SK-N-SH (cell line): ENCODE results near the gene SCN9A. TPM values are rescaled to one million over a fixed set of nuclear protein-coding genes. Genes with fewer than 3 reads are reported as not detected.

ENCODE experiments used
- CTCF ChIA-PET: fragments of 300-600, 350-600 bp; formaldehyde crosslinking; extraction: SDS; loops from one replicate; lab custom pipeline; 2021; lab: Yijun Ruan, JAX
- POLR2A ChIA-PET: fragments of 350-600 bp; sonication (Branson Sonifier 250); formaldehyde crosslinking; extraction: SDS; loops from one replicate; lab custom pipeline; 2020; ENCODE audit warnings: antibody characterized with exemption, inconsistent platforms; lab: Yijun Ruan, JAX
- DNase-seq: peaks from one replicate; pipeline ENCODE4 v3.0.0; 2012
- H2AFZ ChIP-seq: fragments of 200-600 bp; sonication (generic); 2 replicates; pipeline ENCODE4 v1.8.1; 2016; ENCODE audit warnings: antibody characterized with exemption, mild to moderate bottlenecking, low read depth
- H3F3A ChIP-seq: fragments of 200-600 bp; sonication (generic); replicated peaks from 2 replicates; pipeline ENCODE3; 2016; ENCODE audit warnings: antibody characterized with exemption, mild to moderate bottlenecking; ENCODE audit not compliant: insufficient read depth
- H3K27ac ChIP-seq, 2 experiments: fragments of 200-500 bp in 1 of 2; fragments of 200-600 bp in 1 of 2; sonication (Bioruptor generic) in 1 of 2; sonication (generic), shearing (Covaris generic) in 1 of 2; 2 replicates each; pipeline versions ENCODE4 v1.5.1 to v1.6.1; 2014 to 2016; ENCODE audit warnings: low read depth in 2 of 2, inconsistent platforms in 1 of 2, low read length in 1 of 2, mild to moderate bottlenecking in 1 of 2, mixed read lengths in 1 of 2
- H3K27me3 ChIP-seq: fragments of 200-600 bp; sonication (generic), shearing (Covaris generic); 2 replicates; pipeline ENCODE4 v1.6.1; 2016; ENCODE audit warnings: mixed run types; ENCODE audit not compliant: insufficient read depth
- H3K36me3 ChIP-seq, 2 experiments: fragments of 200-500 bp in 1 of 2; fragments of 200-600 bp in 1 of 2; sonication (Bioruptor generic) in 1 of 2; sonication (generic) in 1 of 2; replicated peaks in 1 of 2; 2 replicates each; pipeline versions ENCODE3 to v1.5.1; 2014 to 2016; ENCODE audit warnings: low read length in 1 of 2, mild to moderate bottlenecking in 1 of 2; ENCODE audit not compliant: insufficient read depth in 2 of 2, control insufficient read depth in 1 of 2
- H3K4me1 ChIP-seq, 2 experiments: fragments of 200-500 bp in 1 of 2; fragments of 200-600 bp in 1 of 2; sonication (Bioruptor generic) in 1 of 2; sonication (generic), shearing (Covaris generic) in 1 of 2; 2 replicates each; pipeline versions ENCODE4 v1.5.1 to v1.6.1; 2014 to 2016; ENCODE audit warnings: low read depth in 1 of 2, low read length in 1 of 2, mixed run types in 1 of 2; ENCODE audit not compliant: insufficient read depth in 2 of 2, control insufficient read depth in 1 of 2
- H3K4me2 ChIP-seq: fragments of 200-600 bp; sonication (generic), shearing (Covaris generic); 2 replicates; pipeline ENCODE4 v1.6.1; 2017; ENCODE audit warnings: mixed run types
- H3K4me3 ChIP-seq, 2 experiments: fragments of 200-500 bp in 1 of 2; fragments of 200-600 bp in 1 of 2; sonication (Bioruptor generic) in 1 of 2; sonication (generic), shearing (Covaris generic) in 1 of 2; 2 replicates each; pipeline versions ENCODE4 v1.5.1 to v1.8.1; 2014 to 2016; ENCODE audit warnings: low read depth in 2 of 2, inconsistent platforms in 1 of 2, low read length in 1 of 2, mild to moderate bottlenecking in 1 of 2, mixed read lengths in 1 of 2, moderate library complexity in 1 of 2
- H3K79me2 ChIP-seq: fragments of 200-600 bp; sonication (generic); 2 replicates; pipeline ENCODE4 v1.8.1; 2017; ENCODE audit warnings: mild to moderate bottlenecking; ENCODE audit not compliant: insufficient read depth
- H3K9ac ChIP-seq: fragments of 200-600 bp; sonication (generic); 2 replicates; pipeline ENCODE4 v1.6.1; 2017; ENCODE audit warnings: mixed run types
- H3K9me2 ChIP-seq: fragments of 200-600 bp; sonication (generic); 2 replicates; pipeline ENCODE4 v1.6.1; 2017; ENCODE audit warnings: mixed run types
- H3K9me3 ChIP-seq: fragments of 200-600 bp; sonication (generic); 2 replicates; pipeline ENCODE4 v1.6.1; 2017; ENCODE audit warnings: mixed run types, mild to moderate bottlenecking, moderate library complexity
- H4K20me1 ChIP-seq: fragments of 200-600 bp; sonication (generic); 2 replicates; pipeline ENCODE4 v1.6.1; 2017; ENCODE audit warnings: mild to moderate bottlenecking, mixed run types; ENCODE audit not compliant: insufficient read depth
- EP300 ChIP-seq, 2 experiments: IDR thresholded peaks; 2 replicates each; pipeline versions ENCODE4 v1.4.0 to v1.6.1; 2012; ENCODE audit warnings: borderline replicate concordance in 1 of 2, low read depth in 1 of 2, low read length in 1 of 2
- EZH2phosphoT487 ChIP-seq: fragments of 200-600 bp; sonication (generic); IDR thresholded peaks from 2 replicates; pipeline ENCODE4 v1.6.1; 2017; ENCODE audit warnings: low read depth, mixed run types, mild to moderate bottlenecking, antibody characterized with exemption, moderate library complexity, borderline replicate concordance
- FOSL2 ChIP-seq: IDR thresholded peaks from 2 replicates; pipeline ENCODE4 v1.4.0; 2012; ENCODE audit warnings: low read depth, mild to moderate bottlenecking, moderate library complexity, borderline replicate concordance
- FOXJ3 ChIP-seq: sonication (generic); formaldehyde crosslinking; IDR thresholded peaks from 2 replicates; pipeline ENCODE4 v1.5.1; 2020; ENCODE audit warnings: mild to moderate bottlenecking, missing genetic modification reagents
- FOXM1 ChIP-seq: IDR thresholded peaks from 2 replicates; pipeline ENCODE4 v1.4.0; 2012; ENCODE audit warnings: low read depth, mild to moderate bottlenecking
- JUND ChIP-seq: IDR thresholded peaks from 2 replicates; pipeline ENCODE4 v1.4.0; 2012
- MAX ChIP-seq: IDR thresholded peaks from 2 replicates; pipeline ENCODE4 v1.4.0; 2012; ENCODE audit warnings: low read depth
- MEF2A ChIP-seq: IDR thresholded peaks from 2 replicates; pipeline ENCODE4 v1.4.0; 2012; ENCODE audit warnings: low read depth, borderline replicate concordance
- NFIC ChIP-seq: IDR thresholded peaks from 2 replicates; pipeline ENCODE4 v1.4.0; 2012; ENCODE audit warnings: borderline replicate concordance
- NRF1 ChIP-seq: IDR thresholded peaks from 2 replicates; pipeline ENCODE4 v1.6.1; 2012; ENCODE audit warnings: low read depth, mild to moderate bottlenecking, low read length
- POLR2AphosphoS5 ChIP-seq: IDR thresholded peaks from 2 replicates; pipeline ENCODE4 v1.6.1; 2012; ENCODE audit warnings: low read depth, low read length
- RAD21 ChIP-seq: IDR thresholded peaks from 2 replicates; pipeline ENCODE4 v1.6.1; 2012; ENCODE audit warnings: mild to moderate bottlenecking, low read length
- RCOR1 ChIP-seq: fragments of 150-350 bp; IDR thresholded peaks from 2 replicates; pipeline ENCODE4 v1.6.1; 2017; ENCODE audit warnings: antibody characterized with exemption, low read length
- REST ChIP-seq: IDR thresholded peaks from 2 replicates; pipeline ENCODE4 v1.6.1; 2012; ENCODE audit warnings: mild to moderate bottlenecking, low read depth, low read length, moderate library complexity
- TCF12 ChIP-seq: IDR thresholded peaks from 2 replicates; pipeline ENCODE4 v1.4.0; 2012
- TEAD4 ChIP-seq: IDR thresholded peaks from 2 replicates; pipeline ENCODE4 v1.4.0; 2012; ENCODE audit warnings: mild to moderate bottlenecking, borderline replicate concordance; ENCODE audit not compliant: insufficient read depth
- USF1 ChIP-seq: IDR thresholded peaks from 2 replicates; pipeline ENCODE4 v1.4.0; 2012; ENCODE audit warnings: low read depth, borderline replicate concordance
- YY1 ChIP-seq: IDR thresholded peaks from 2 replicates; pipeline ENCODE4 v1.4.0; 2012; ENCODE audit warnings: low read depth, mild to moderate bottlenecking
- WGBS: methylation state at CpG from one replicate; pipeline ENCODE4 v1.1.6; 2017; ENCODE audit warnings: low lambda C conversion rate; 5-methylcytosine and 5-hydroxymethylcytosine counted together
- polyA plus RNA-seq, 3 experiments: library from polyadenylated mRNA; depleted of rRNA; stranded (reverse); fragments of >200 nt; gene quantifications; 2 replicates each; pipeline ENCODE4 v1.2.3, GENCODE V29; 2012
- TF ChIP-seq, protein P1 (sequence below): fragments of 150-350 bp; IDR thresholded peaks from 2 replicates; pipeline ENCODE4 v1.6.1; 2017; ENCODE audit warnings: antibody characterized with exemption, low read length, low read depth, borderline replicate concordance
- TF ChIP-seq, protein P2 (sequence below): fragments of 200-600 bp; sonication (generic); IDR thresholded peaks from 2 replicates; pipeline ENCODE4 v1.6.1; 2017; ENCODE audit warnings: antibody characterized with exemption, mild to moderate bottlenecking, moderate library complexity
- TF ChIP-seq, protein P3 (sequence below): fragments of 150-350 bp; IDR thresholded peaks from 2 replicates; pipeline ENCODE4 v1.6.1; 2016; ENCODE audit warnings: mild to moderate bottlenecking, low read depth, low read length

SCN9A gene
- polyA plus RNA-seq, 1 of the 3 experiments (the other 2 are of a cell fraction), result 5.9 TPM

DNA sequence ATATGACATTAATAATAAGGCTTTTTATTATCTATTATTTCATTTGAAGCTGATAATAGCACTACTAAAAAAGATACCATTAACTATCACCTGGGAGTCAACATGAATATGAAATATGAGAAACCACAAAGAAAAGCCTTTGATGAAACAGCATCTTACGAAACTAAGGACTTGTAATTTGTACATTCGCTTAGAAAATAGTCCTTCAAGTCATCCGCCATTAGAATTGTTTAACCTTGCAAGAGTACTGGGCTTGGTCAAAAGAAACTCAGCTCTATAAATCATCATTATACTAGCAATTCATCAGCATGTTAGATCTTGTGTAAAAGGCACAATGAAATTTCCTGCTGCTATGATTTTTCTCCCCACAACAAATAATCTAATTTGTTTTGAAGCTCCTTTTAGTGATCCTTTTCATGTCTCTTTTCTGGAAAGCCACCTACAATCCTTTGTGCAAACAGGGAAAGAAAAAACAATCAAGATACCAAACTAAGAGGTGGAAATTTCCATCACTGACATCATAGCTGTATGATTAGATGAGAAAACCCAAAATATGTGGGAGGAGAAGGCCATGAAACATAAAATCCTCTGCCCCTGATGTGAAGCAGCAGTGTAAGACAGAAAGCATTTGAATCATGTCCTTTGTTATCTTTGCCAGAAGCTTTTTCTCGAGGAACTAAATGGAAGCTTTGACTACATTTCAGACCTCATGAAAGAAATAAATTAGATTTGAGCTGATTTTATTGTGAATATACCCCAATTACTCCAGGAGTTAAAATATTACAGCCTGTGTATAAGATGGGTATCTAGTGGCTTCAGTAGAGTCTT, 31.2 kb downstream of the SCN9A start (continued):
- TF ChIP-seq JUND, result 0 out of 2 replicates have a peak, but pooled peaks have one; percentile 5
- TF ChIP-seq EZH2phosphoT487, result no peak
- TF ChIP-seq, protein P1, sequence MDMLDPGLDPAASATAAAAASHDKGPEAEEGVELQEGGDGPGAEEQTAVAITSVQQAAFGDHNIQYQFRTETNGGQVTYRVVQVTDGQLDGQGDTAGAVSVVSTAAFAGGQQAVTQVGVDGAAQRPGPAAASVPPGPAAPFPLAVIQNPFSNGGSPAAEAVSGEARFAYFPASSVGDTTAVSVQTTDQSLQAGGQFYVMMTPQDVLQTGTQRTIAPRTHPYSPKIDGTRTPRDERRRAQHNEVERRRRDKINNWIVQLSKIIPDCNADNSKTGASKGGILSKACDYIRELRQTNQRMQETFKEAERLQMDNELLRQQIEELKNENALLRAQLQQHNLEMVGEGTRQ, result no peak
- no peak for TF ChIP-seq FOXM1
- TF ChIP-seq NRF1, result no peak
- TF ChIP-seq, protein P2, sequence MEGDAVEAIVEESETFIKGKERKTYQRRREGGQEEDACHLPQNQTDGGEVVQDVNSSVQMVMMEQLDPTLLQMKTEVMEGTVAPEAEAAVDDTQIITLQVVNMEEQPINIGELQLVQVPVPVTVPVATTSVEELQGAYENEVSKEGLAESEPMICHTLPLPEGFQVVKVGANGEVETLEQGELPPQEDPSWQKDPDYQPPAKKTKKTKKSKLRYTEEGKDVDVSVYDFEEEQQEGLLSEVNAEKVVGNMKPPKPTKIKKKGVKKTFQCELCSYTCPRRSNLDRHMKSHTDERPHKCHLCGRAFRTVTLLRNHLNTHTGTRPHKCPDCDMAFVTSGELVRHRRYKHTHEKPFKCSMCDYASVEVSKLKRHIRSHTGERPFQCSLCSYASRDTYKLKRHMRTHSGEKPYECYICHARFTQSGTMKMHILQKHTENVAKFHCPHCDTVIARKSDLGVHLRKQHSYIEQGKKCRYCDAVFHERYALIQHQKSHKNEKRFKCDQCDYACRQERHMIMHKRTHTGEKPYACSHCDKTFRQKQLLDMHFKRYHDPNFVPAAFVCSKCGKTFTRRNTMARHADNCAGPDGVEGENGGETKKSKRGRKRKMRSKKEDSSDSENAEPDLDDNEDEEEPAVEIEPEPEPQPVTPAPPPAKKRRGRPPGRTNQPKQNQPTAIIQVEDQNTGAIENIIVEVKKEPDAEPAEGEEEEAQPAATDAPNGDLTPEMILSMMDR, result no peak
- TF ChIP-seq MEF2A, result no peak
- TF ChIP-seq RCOR1, result peak; percentile 34; the same call in 1 of the 2 replicates
- TF ChIP-seq USF1, result no peak
- no peak for TF ChIP-seq MAX

DNA sequence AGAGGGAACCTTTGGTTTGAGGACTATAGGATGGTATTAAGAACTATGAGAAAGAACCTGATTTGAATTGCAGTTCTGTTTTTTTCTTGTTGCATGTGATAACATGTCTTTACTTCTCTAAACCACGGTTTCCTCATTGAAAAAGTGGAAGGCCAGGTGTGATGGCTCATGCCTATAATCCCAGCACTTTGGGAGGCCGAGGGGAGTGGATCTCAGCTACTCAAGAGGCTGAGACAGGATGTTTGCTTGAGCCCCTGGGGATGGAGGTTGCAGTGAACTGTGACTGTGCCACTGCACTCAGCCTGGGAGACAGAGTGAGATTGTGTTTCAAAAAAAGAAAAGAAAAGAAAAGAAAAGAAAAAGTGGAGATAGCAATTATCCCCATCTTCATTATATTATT, 32.3 kb downstream of the SCN9A start:
- Histone ChIP-seq H3F3A (peaks cover 13% of the 10 kb centered on the region), H3K79me2 (no peaks in the 10 kb centered on the region)
- 48% methylated on average over 2 of the region's 2 CpGs for WGBS
- no peak for TF ChIP-seq YY1
- no peak for TF ChIP-seq EP300 (IDR thresholded peaks at IDR 0.05; ENCODE audit: borderline replicate concordance in 1 of 2, low read depth in 1 of 2, low read length in 1 of 2)
- TF ChIP-seq, protein P3, sequence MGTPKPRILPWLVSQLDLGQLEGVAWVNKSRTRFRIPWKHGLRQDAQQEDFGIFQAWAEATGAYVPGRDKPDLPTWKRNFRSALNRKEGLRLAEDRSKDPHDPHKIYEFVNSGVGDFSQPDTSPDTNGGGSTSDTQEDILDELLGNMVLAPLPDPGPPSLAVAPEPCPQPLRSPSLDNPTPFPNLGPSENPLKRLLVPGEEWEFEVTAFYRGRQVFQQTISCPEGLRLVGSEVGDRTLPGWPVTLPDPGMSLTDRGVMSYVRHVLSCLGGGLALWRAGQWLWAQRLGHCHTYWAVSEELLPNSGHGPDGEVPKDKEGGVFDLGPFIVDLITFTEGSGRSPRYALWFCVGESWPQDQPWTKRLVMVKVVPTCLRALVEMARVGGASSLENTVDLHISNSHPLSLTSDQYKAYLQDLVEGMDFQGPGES, result no peak
- TF ChIP-seq FOSL2, result no peak
- no peak for TF ChIP-seq POLR2AphosphoS5
- TF ChIP-seq TEAD4, result no peak
- no peak for TF ChIP-seq NFIC
- no peak for TF ChIP-seq NRF1
- no peak for TF ChIP-seq RAD21
- TF ChIP-seq FOXJ3 (CRISPR knock-in tag), result no peak
- TF ChIP-seq REST, result no peak
- no peak for TF ChIP-seq TCF12
- no peak for TF ChIP-seq JUND
- no peak for TF ChIP-seq USF1

More for the DNA sequence above, 32.3 kb downstream of the SCN9A start:
- H3K4me1 ChIP-seq, result peaks cover 25 to 35% of the 10 kb centered on the region in 2 experiments; a peak in 3 of 4 replicates
- CTCF ChIA-PET, result interaction anchor here (1.4 kb wide), 1 partner anchor 8 kb away, joined by 4 read pairs; no protein-coding TSS in a partner anchor
- no peaks in the 10 kb centered on the region for H3K27me3 ChIP-seq
- no peak overlapping the region for H2AFZ ChIP-seq
- H3K27ac ChIP-seq, result peak overlapping the region; percentile 87 to 96; a peak in 3 of 4 replicates
- H3K36me3 ChIP-seq, result no peaks in the 10 kb centered on the region
- no peak overlapping the region for H3K9ac ChIP-seq
- POLR2A ChIA-PET, result no interaction called here
- H3K9me3 ChIP-seq, result no peaks in the 10 kb centered on the region
- H3K4me3 ChIP-seq, result no peak overlapping the region
- no peaks in the 10 kb centered on the region for H3K9me2 ChIP-seq
- no peak for DNase-seq
- H3K4me2 ChIP-seq, result no peak overlapping the region
- no peaks in the 10 kb centered on the region for H4K20me1 ChIP-seq
